PFSK-1 (cell line): ENCODE results near the gene SLC38A3.

Experiments used
- FOXP2 ChIP-seq: optimal IDR thresholded peaks from 2 replicates; pipeline ENCODE3; 2011; ENCODE audit warnings: borderline replicate concordance, control low read depth, inconsistent platforms; ENCODE audit not compliant: insufficient read depth; ENCODE audit errors: extremely low read length, extremely low read depth
- POLR2AphosphoS5 ChIP-seq: IDR thresholded peaks from 2 replicates; pipeline ENCODE4 v1.6.1; 2012; ENCODE audit warnings: low read depth, mild to moderate bottlenecking, control low read depth, low read length, moderate library complexity
- REST ChIP-seq, 2 experiments: IDR thresholded peaks; 2 replicates each; pipeline versions ENCODE4 v1.6.1 to v1.8.0; 2011 to 2012; ENCODE audit warnings: low read depth in 2 of 2, low read length in 2 of 2, control low read depth in 1 of 2, inconsistent platforms in 1 of 2, mild to moderate bottlenecking in 1 of 2, moderate library complexity in 1 of 2; ENCODE audit not compliant: insufficient read depth in 1 of 2
- SIN3A ChIP-seq: IDR thresholded peaks from 2 replicates; pipeline ENCODE4 v1.6.1; 2012; ENCODE audit warnings: mild to moderate bottlenecking, low read length, moderate library complexity, borderline replicate concordance; ENCODE audit not compliant: insufficient read depth
- TAF1 ChIP-seq: IDR thresholded peaks from 2 replicates; pipeline ENCODE4 v1.6.1; 2012; ENCODE audit warnings: low read length, control low read depth, borderline replicate concordance; ENCODE audit not compliant: insufficient read depth

SLC38A3 gene

GRCh38 chr3:50246517-50246954, 41.5 kb downstream of the SLC38A3 start:
- no peak for TF ChIP-seq REST (IDR thresholded peaks at IDR 0.05; ENCODE audit: insufficient read depth in 1 of 2, low read depth in 2 of 2, low read length in 2 of 2)
- TF ChIP-seq POLR2AphosphoS5, result no peak
- no peak for TF ChIP-seq TAF1
- TF ChIP-seq SIN3A, result 0 out of 2 replicates have a peak, but pooled peaks have one; percentile 58
- TF ChIP-seq FOXP2, result no peak

- TF ChIP-seq TAF1 (no peak), POLR2AphosphoS5 (no peak), FOXP2 (no peak), SIN3A (no peak), REST (IDR thresholded peaks at IDR 0.05; ENCODE audit: insufficient read depth in 1 of 2, low read depth in 2 of 2, low read length in 2 of 2) (no peak)
These were observed 43.3 kb downstream of the SLC38A3 start for GRCh38 chr3:50248387-50248786.

- TF ChIP-seq FOXP2 (no peak), REST (IDR thresholded peaks at IDR 0.05; ENCODE audit: insufficient read depth in 1 of 2, low read depth in 2 of 2, low read length in 2 of 2) (no peak), POLR2AphosphoS5 (no peak), TAF1 (no peak), SIN3A (no peak)
These were observed 44.4 kb downstream of the SLC38A3 start for GRCh38 chr3:50249457-50249856.

- TF ChIP-seq POLR2AphosphoS5 (no peak), FOXP2 (no peak), REST (IDR thresholded peaks at IDR 0.05; ENCODE audit: insufficient read depth in 1 of 2, low read depth in 2 of 2, low read length in 2 of 2) (no peak), SIN3A (no peak), TAF1 (no peak)
These were observed 45.4 kb downstream of the SLC38A3 start for GRCh38 chr3:50250514-50250913.

GRCh38 chr3:50251220-50251619, 46.1 kb downstream of the SLC38A3 start:
- TF ChIP-seq POLR2AphosphoS5 (no peak), TAF1 (no peak), SIN3A (no peak), REST (IDR thresholded peaks at IDR 0.05; ENCODE audit: insufficient read depth in 1 of 2, low read depth in 2 of 2, low read length in 2 of 2) (no peak), FOXP2 (no peak)
